GM23248 (cell line): Measurements from ENCODE around the gene CARD6. TPM values are rescaled to one million over a fixed set of nuclear protein-coding genes. Genes with fewer than 3 reads are reported as not detected.
A peak's percentile ranks its signal among the peaks of the same experiment; 100 is the strongest.
"Not testable (repeated sequence)": the region's sequence is repeated elsewhere in the genome, so short reads cannot be mapped to it uniquely, and the experiment has no call there.

ENCODE experiments used
- DNase-seq: peaks from one replicate; pipeline ENCODE4 v3.0.0-alpha.2; 2015
- H2AFZ ChIP-seq: fragments of 200-600 bp; sonication (generic); 2 replicates; pipeline ENCODE4 v1.6.1; 2016; ENCODE audit warnings: antibody characterized with exemption
- H3F3A ChIP-seq: fragments of 200-600 bp; sonication (generic); 2 replicates; pipeline ENCODE4 v1.6.1; 2016; ENCODE audit warnings: mild to moderate bottlenecking, antibody characterized with exemption, mixed run types; ENCODE audit not compliant: insufficient read depth
- H3K27ac ChIP-seq: fragments of 200-600 bp; sonication (generic); 2 replicates; pipeline ENCODE4 v1.5.1; 2016; ENCODE audit warnings: mild to moderate bottlenecking
- H3K27me3 ChIP-seq: fragments of 200-600 bp; sonication (generic); replicated peaks from 2 replicates; pipeline ENCODE4 v1.6.1; 2016; ENCODE audit warnings: mild to moderate bottlenecking; ENCODE audit not compliant: insufficient read depth
- H3K36me3 ChIP-seq: fragments of 200-600 bp; sonication (generic); 2 replicates; pipeline ENCODE4 v1.6.1; 2016; ENCODE audit warnings: low read depth, mild to moderate bottlenecking
- H3K4me1 ChIP-seq: fragments of 200-600 bp; sonication (generic); 2 replicates; pipeline ENCODE4 v1.6.1; 2016; ENCODE audit warnings: mild to moderate bottlenecking; ENCODE audit not compliant: insufficient read depth
- H3K4me2 ChIP-seq: fragments of 200-600 bp; sonication (generic); one replicate; pipeline ENCODE4 v1.6.1; 2016; ENCODE audit warnings: mild to moderate bottlenecking; ENCODE audit not compliant: unreplicated experiment
- H3K4me3 ChIP-seq: fragments of 200-600 bp; sonication (generic); 2 replicates; pipeline ENCODE4 v1.5.1; 2016; ENCODE audit warnings: mild to moderate bottlenecking
- H3K79me2 ChIP-seq: fragments of 200-600 bp; sonication (generic); 2 replicates; pipeline ENCODE4 v1.6.1; 2016; ENCODE audit warnings: mild to moderate bottlenecking; ENCODE audit not compliant: insufficient read depth
- H3K9ac ChIP-seq: fragments of 200-600 bp; sonication (generic); 2 replicates; pipeline ENCODE4 v1.6.1; 2016; ENCODE audit warnings: mild to moderate bottlenecking
- H3K9me2 ChIP-seq: fragments of 200-600 bp; sonication (generic); 2 replicates; pipeline ENCODE4 v1.6.1; 2016; ENCODE audit warnings: mixed run types, mild to moderate bottlenecking, moderate library complexity; ENCODE audit not compliant: insufficient read depth
- H3K9me3 ChIP-seq: fragments of 200-600 bp; sonication (generic); one replicate; pipeline ENCODE4 v1.6.1; 2017; ENCODE audit warnings: low read depth
- H4K20me1 ChIP-seq: fragments of 200-600 bp; sonication (generic); 2 replicates; pipeline ENCODE4 v1.6.0; 2016; ENCODE audit not compliant: insufficient read depth
- EZH2 ChIP-seq: fragments of 200-600 bp; sonication (generic); IDR thresholded peaks from 2 replicates; pipeline ENCODE4 v1.6.1; 2018; ENCODE audit warnings: antibody characterized with exemption, mild to moderate bottlenecking; ENCODE audit not compliant: insufficient read depth, poor library complexity, severe bottlenecking
- EZH2phosphoT487 ChIP-seq: fragments of 200-600 bp; sonication (generic); IDR thresholded peaks from 2 replicates; pipeline ENCODE4 v1.6.1; 2018; ENCODE audit warnings: antibody characterized with exemption, moderate library complexity, mild to moderate bottlenecking, low read depth; ENCODE audit not compliant: insufficient read depth
- WGBS, 2 experiments: methylation state at CpG; one replicate each; pipeline ENCODE4 v1.1.6; 2015 to 2017; ENCODE audit warnings: low lambda C conversion rate in 2 of 2, low coverage in 1 of 2; ENCODE audit errors: missing lambda C conversion rate in 2 of 2; 5-methylcytosine and 5-hydroxymethylcytosine counted together
- in situ Hi-C: fragments of 300-500 bp; cut with MboI; formaldehyde crosslinking; loops from 2 replicates; pipeline ENCODE4 v1.15.0; 2020
- polyA plus RNA-seq: library from polyadenylated mRNA; unstranded; fragments of >200 nt; fragmentation: Nextera tagmentation; extraction: Ambion mirVana; gene quantifications from 2 replicates; pipeline ENCODE4 v1.2.1, GENCODE V29; 2016
- total RNA-seq: library from RNA; depleted of rRNA; stranded (reverse); fragments of >200 nt; shearing (Covaris generic); gene quantifications from 2 replicates; pipeline ENCODE4 v1.2.3, GENCODE V29; 2014

Gene CARD6
- total and polyA plus RNA-seq, 2 experiments from 2014 or later, result 3.9 to 7.5 TPM

- 46 to 52% methylated on average over 5 of the region's 5 CpGs for WGBS, 2 experiments
- in situ Hi-C loops, result no loop called here
- H3K36me3 ChIP-seq, result no peaks in the 10 kb centered on the region
These were observed 25.7 kb downstream of the CARD6 start for GRCh38 chr5:40866844-40867243.

GRCh38 chr5:40869384-40869783 lies 28.2 kb downstream of the CARD6 start:
- Histone ChIP-seq H3K36me3 (no peaks in the 10 kb centered on the region), H3K27ac (no peak overlapping the region)

More at GRCh38 chr5:40866844-40867243, 25.7 kb downstream of the CARD6 start:
- no peak for DNase-seq
- H3K4me1 ChIP-seq, result no peaks in the 10 kb centered on the region
- H3K4me2 ChIP-seq, result no peak overlapping the region
- no peak overlapping the region for H3K4me3 ChIP-seq
- no peak overlapping the region for H3K27ac ChIP-seq
- H3K27me3 ChIP-seq, result no peaks in the 10 kb centered on the region
- no peak overlapping the region for H3K9ac ChIP-seq
- TF ChIP-seq EZH2phosphoT487 (no peak), EZH2 (no peak)
- H3K9me2 ChIP-seq, result no peaks in the 10 kb centered on the region
- H3K9me3 ChIP-seq, result no peaks in the 10 kb centered on the region
- no peak overlapping the region for H2AFZ ChIP-seq
- no peaks in the 10 kb centered on the region for H4K20me1 ChIP-seq
- no peaks in the 10 kb centered on the region for H3K79me2 ChIP-seq
- no peaks in the 10 kb centered on the region for H3F3A ChIP-seq

GRCh38 chr5:40871177-40871576 lies 30.0 kb downstream of the CARD6 start:
- Histone ChIP-seq H3K4me2 (no peak overlapping the region), H3K4me1 (no peaks in the 10 kb centered on the region), H3K9ac (no peak overlapping the region), H3K4me3 (no peak overlapping the region), H4K20me1 (no peaks in the 10 kb centered on the region), H3K9me2 (no peaks in the 10 kb centered on the region), H3F3A (no peaks in the 10 kb centered on the region), H2AFZ (no peak overlapping the region), H3K79me2 (no peaks in the 10 kb centered on the region), H3K27ac (no peak overlapping the region), H3K36me3 (no peaks in the 10 kb centered on the region), H3K27me3 (no peaks in the 10 kb centered on the region), H3K9me3 (no peaks in the 10 kb centered on the region)
- peak; percentile 46 for DNase-seq
- TF ChIP-seq EZH2phosphoT487 (no peak), EZH2 (no peak)
- 18 to 36% methylated on average over 4 of the region's 4 CpGs for WGBS, 2 experiments
- in situ Hi-C loops, result no loop called here

More at GRCh38 chr5:40869384-40869783, 28.2 kb downstream of the CARD6 start:
- Histone ChIP-seq H3K4me3 (no peak overlapping the region), H3F3A (no peaks in the 10 kb centered on the region), H3K4me1 (no peaks in the 10 kb centered on the region), H3K9me2 (no peaks in the 10 kb centered on the region), H3K9ac (no peak overlapping the region), H2AFZ (no peak overlapping the region), H3K79me2 (no peaks in the 10 kb centered on the region), H3K27me3 (no peaks in the 10 kb centered on the region), H3K4me2 (no peak overlapping the region), H3K9me3 (no peaks in the 10 kb centered on the region), H4K20me1 (no peaks in the 10 kb centered on the region)
- DNase-seq, result no peak
- TF ChIP-seq EZH2 (no peak), EZH2phosphoT487 (no peak)
- in situ Hi-C loops, result no loop called here
- 81 to 96% methylated on average over 1 of the region's 1 CpG for WGBS, 2 experiments

DNA sequence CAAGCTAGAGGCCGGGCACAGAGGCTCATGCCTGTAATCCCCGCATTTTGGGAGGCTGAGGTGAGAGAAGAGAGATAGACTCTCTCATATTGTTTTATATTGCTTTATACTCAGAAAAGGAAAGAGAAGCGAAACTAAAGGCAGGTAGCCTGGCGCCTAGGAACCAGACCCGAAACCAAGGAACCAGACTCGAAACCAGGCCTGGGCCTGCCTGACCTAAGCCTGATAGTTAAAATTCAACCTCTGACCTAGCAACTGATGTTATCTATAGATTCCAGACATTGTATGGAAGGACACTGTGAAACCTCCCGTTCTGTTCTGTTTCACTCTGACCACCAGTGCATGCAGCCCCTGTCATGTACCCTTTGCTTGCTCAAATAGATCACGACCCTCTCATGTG lies 31.1 kb downstream of the CARD6 start:
- H3K9me3 ChIP-seq, DNase-seq, H2AFZ ChIP-seq, H3K27ac ChIP-seq, H3K4me2 ChIP-seq, H3K9ac ChIP-seq, H3K79me2 ChIP-seq, H3K36me3 ChIP-seq, in situ Hi-C loops, H3F3A ChIP-seq, H3K9me2 ChIP-seq, H3K4me3 ChIP-seq, H3K27me3 ChIP-seq, H4K20me1 ChIP-seq, H3K4me1 ChIP-seq: not testable (repeated sequence)
- 91% methylated on average over 8 of the region's 8 CpGs for WGBS, 2 experiments

GRCh38 chr5:40873286-40873880 lies 32.2 kb downstream of the CARD6 start:
- TF ChIP-seq EZH2phosphoT487 (no peak), EZH2 (no peak)

More at GRCh38 chr5:40873286-40873880, 32.2 kb downstream of the CARD6 start:
- Histone ChIP-seq H4K20me1 (no peaks in the 10 kb centered on the region), H3K36me3 (no peaks in the 10 kb centered on the region), H3K9ac (no peak overlapping the region), H3K4me3 (no peak overlapping the region), H3K79me2 (no peaks in the 10 kb centered on the region), H3K27me3 (no peaks in the 10 kb centered on the region), H3K9me2 (no peaks in the 10 kb centered on the region), H3K4me1 (no peaks in the 10 kb centered on the region), H2AFZ (no peak overlapping the region), H3K9me3 (no peaks in the 10 kb centered on the region), H3F3A (no peaks in the 10 kb centered on the region), H3K27ac (no peak overlapping the region), H3K4me2 (no peak overlapping the region)
- 87 to 91% methylated on average over 3 of the region's 3 CpGs for WGBS, 2 experiments
- DNase-seq, result no peak
- in situ Hi-C loops, result no loop called here
